RWPE2 (cell line): Measurements from ENCODE around the gene NEIL3.

Source experiments
- ATAC-seq: fragments of 200-7000 bp; cut with Tn5 transposase; 3 replicates; pipeline ENCODE4 v1.9.1; 2021; ENCODE audit warnings: low read depth
- DNase-seq: peaks from one replicate; pipeline ENCODE4 v3.0.0-alpha.2; 2020; ENCODE audit warnings: low spot score
- H3K27ac ChIP-seq: fragments of 450-650 bp; 2 replicates; pipeline ENCODE4 v1.5.1; 2017; ENCODE audit warnings: mild to moderate bottlenecking; ENCODE audit not compliant: poor library complexity, severe bottlenecking
- H3K27me3 ChIP-seq: fragments of 250-450 bp; sonication (Bioruptor Pico); 2 replicates; pipeline ENCODE4 v1.5.1; 2021; ENCODE audit warnings: mild to moderate bottlenecking, moderate library complexity; ENCODE audit not compliant: insufficient read depth, poor library complexity, severe bottlenecking
- H3K36me3 ChIP-seq: fragments of 250-450 bp; sonication (Bioruptor Pico); 2 replicates; pipeline ENCODE4 v1.5.1; 2020; ENCODE audit warnings: low read depth, mild to moderate bottlenecking, moderate library complexity
- H3K4me1 ChIP-seq: fragments of 250-450 bp; sonication (Bioruptor Pico); 2 replicates; pipeline ENCODE4 v1.5.1; 2021; ENCODE audit warnings: mild to moderate bottlenecking, moderate library complexity; ENCODE audit not compliant: insufficient read depth, poor library complexity, severe bottlenecking
- H3K4me3 ChIP-seq: fragments of 250-450 bp; sonication (Bioruptor Pico); 2 replicates; pipeline ENCODE4 v1.5.1; 2021; ENCODE audit warnings: mild to moderate bottlenecking, moderate library complexity; ENCODE audit not compliant: severe bottlenecking
- H3K9me3 ChIP-seq: fragments of 250-450 bp; sonication (Bioruptor Pico); 2 replicates; pipeline ENCODE4 v1.5.1; 2021; ENCODE audit warnings: mild to moderate bottlenecking, moderate library complexity; ENCODE audit not compliant: severe bottlenecking
- TF ChIP-seq, protein P1 (sequence below): fragments of 450-650 bp; IDR thresholded peaks from one replicate; pipeline ENCODE4 v1.5.1; 2017; ENCODE audit warnings: mild to moderate bottlenecking, moderate library complexity; ENCODE audit not compliant: poor library complexity, severe bottlenecking

NEIL3 gene

DNA sequence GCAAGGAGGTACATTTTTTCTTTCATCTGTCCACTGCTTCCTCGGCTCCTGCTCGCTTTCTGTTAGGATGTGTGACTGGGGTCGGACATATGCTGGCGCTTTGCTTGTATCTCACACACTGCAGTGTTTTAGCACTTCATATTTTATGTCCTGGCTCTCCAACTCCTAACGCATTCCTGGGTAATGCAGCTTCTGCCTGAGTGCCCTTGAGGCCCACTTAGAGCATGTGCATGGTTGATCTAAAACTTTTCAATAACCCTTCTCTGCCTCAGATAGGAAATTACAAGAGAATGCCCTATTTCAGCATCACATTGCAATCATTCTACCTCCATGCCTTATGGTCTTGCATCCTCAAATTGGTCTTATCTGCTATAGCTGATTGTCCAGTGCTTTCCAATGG, 65.3 kb downstream of the NEIL3 start:
- no peak overlapping the region for H3K27ac ChIP-seq
- no peak for ATAC-seq
- TF ChIP-seq, protein P1, sequence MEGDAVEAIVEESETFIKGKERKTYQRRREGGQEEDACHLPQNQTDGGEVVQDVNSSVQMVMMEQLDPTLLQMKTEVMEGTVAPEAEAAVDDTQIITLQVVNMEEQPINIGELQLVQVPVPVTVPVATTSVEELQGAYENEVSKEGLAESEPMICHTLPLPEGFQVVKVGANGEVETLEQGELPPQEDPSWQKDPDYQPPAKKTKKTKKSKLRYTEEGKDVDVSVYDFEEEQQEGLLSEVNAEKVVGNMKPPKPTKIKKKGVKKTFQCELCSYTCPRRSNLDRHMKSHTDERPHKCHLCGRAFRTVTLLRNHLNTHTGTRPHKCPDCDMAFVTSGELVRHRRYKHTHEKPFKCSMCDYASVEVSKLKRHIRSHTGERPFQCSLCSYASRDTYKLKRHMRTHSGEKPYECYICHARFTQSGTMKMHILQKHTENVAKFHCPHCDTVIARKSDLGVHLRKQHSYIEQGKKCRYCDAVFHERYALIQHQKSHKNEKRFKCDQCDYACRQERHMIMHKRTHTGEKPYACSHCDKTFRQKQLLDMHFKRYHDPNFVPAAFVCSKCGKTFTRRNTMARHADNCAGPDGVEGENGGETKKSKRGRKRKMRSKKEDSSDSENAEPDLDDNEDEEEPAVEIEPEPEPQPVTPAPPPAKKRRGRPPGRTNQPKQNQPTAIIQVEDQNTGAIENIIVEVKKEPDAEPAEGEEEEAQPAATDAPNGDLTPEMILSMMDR = no peak

DNA sequence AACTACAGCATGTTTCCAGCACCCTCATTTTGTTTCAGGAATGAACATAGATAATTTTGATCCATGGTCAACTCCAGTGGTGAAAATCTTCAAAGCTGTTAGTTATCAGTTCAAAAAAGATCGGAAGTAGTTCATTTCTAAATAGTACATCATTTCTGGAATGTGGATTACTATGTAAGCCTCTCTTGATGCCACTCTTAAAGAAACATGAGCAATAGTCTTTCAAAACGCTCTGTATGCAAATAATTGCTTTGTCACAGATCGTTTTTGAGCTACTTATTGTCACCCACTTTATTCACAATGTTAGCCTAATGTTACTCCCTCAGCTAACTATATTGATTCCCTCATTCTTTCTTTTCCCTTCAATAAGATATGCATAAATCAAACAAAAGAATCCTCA, 65.7 kb downstream of the NEIL3 start:
- H3K4me1 ChIP-seq = no peaks in the 10 kb centered on the region
- no peak overlapping the region for H3K27ac ChIP-seq
- TF ChIP-seq, protein P1 = no peak
- DNase-seq = no peak
- H3K36me3 ChIP-seq = no peaks in the 10 kb centered on the region
- H3K27me3 ChIP-seq = no peaks in the 10 kb centered on the region
- no peak overlapping the region for H3K4me3 ChIP-seq
- no peaks in the 10 kb centered on the region for H3K9me3 ChIP-seq
- no peak for ATAC-seq

More for the DNA sequence above, 65.3 kb downstream of the NEIL3 start:
- H3K9me3 ChIP-seq = no peaks in the 10 kb centered on the region
- no peak for DNase-seq
- H3K27me3 ChIP-seq = no peaks in the 10 kb centered on the region
- no peak overlapping the region for H3K4me3 ChIP-seq
- no peaks in the 10 kb centered on the region for H3K4me1 ChIP-seq
- no peaks in the 10 kb centered on the region for H3K36me3 ChIP-seq

DNA sequence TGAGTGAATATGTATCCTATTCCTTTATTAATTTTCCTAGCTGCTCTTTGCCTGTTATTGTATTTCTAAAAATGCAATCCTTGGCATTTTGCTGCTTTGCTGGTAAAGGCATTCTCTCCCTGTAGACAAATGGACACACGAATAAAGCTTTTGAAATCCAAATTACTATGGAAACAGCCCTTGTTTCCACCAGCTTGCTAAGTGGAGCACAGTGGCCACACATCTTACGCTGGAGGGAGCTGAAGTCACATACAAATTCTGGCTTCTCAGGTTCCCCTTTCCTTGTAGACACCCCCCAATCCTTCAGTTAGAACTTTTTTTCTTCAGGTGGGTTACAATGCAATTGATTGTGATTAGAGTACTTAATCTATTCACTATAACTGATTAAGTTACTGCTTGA, 66.3 kb downstream of the NEIL3 start:
- no peak for DNase-seq

DNA sequence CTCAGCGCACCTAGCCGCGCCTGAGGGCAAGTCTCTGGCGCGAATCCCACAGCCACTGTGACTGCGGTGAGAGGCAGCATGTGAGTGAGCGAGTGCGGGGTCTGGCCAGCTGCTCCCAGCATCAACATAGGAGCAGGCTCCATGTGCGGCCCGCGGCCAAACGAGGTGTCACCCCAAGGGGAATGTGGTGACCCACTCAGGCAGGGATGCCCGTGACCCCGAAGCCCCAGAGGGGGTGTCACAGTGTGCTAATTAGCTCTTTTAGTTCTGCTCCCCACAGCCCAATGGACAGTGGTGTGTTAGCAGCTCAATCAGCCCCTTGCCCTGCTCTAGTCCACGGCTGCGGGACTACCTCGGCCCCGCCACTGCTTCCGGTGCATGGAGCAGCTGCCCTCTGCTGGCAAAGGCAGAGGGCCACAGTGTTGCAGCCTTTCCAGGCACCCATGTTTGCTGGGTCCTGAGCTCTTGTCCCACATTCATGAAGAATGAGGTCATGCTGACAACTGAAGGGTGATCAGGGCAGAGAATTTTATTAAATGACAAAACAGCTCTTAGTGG, 71.1 kb downstream of the NEIL3 start:
- ATAC-seq (peak; percentile 46; the same call in 1 of the 3 replicates), DNase-seq (no peak)
- H3K4me1 ChIP-seq = no peaks in the 10 kb centered on the region
- H3K27me3 ChIP-seq = no peaks in the 10 kb centered on the region
- no peaks in the 10 kb centered on the region for H3K36me3 ChIP-seq
- H3K9me3 ChIP-seq = no peaks in the 10 kb centered on the region
- H3K27ac ChIP-seq = no peak overlapping the region
- TF ChIP-seq, protein P1 = peak; percentile 24
- H3K4me3 ChIP-seq = no peak overlapping the region

More for the DNA sequence above, 66.3 kb downstream of the NEIL3 start:
- no peaks in the 10 kb centered on the region for H3K4me1 ChIP-seq
- no peak for ATAC-seq
- no peaks in the 10 kb centered on the region for H3K9me3 ChIP-seq
- TF ChIP-seq, protein P1 = no peak
- no peak overlapping the region for H3K27ac ChIP-seq
- no peaks in the 10 kb centered on the region for H3K27me3 ChIP-seq
- H3K4me3 ChIP-seq = no peak overlapping the region
- H3K36me3 ChIP-seq = no peaks in the 10 kb centered on the region

DNA sequence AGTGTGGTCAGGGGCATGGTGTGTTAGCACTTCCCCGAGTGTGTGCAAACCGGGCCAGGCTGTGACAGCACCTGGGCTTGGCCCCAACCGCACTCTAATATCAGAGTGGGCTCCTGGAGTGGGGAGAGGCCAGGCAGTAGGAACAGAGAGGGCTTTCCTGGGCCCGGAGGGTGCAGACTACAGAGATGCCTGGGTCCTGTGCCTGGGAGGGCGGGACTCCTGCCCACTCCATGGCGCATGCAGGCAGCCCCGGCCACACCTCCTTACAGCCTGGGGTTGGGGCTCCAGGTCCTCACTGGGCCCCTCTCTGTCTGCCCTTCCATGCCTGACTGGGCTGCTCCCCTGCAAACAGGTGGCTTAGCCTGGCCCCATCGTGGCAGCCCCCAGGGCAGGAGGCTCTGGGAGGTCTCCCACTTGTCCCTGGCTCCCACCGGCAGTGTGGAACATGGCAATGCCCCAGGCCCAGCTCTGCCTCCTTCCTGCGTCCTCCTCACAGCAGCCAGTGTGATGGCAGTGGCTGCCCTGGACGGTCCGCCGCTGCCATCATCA, 72.2 kb downstream of the NEIL3 start:
- Histone ChIP-seq H3K27ac (no peak overlapping the region), H3K36me3 (no peaks in the 10 kb centered on the region), H3K27me3 (no peaks in the 10 kb centered on the region), H3K4me3 (no peak overlapping the region), H3K4me1 (no peaks in the 10 kb centered on the region), H3K9me3 (no peaks in the 10 kb centered on the region)
- TF ChIP-seq, protein P1 = no peak
- DNase-seq = no peak
- no peak for ATAC-seq
